ENCODE data around the gene OXSR1. TPM values are rescaled to one million over a fixed set of nuclear protein-coding genes. Genes with fewer than 3 reads are reported as not detected.

The OXSR1 gene
- total RNA-seq, 1 donor from 2014 or later, result 20.9 TPM

GRCh38 chr3:38120693-38121450 lies 44.5 kb upstream of the OXSR1 start:
- H3K36me3 ChIP-seq (ENCODE audit: control insufficient read depth in 3 of 3, insufficient read depth in 3 of 3, low read length in 3 of 3), result peaks cover 50 to 53% (median 52%) of the 10 kb centered on the region in 3 donors
- H3K9ac ChIP-seq (ENCODE audit: low read depth in 1 of 3, low read length in 3 of 3), result no peak overlapping the region
- H3K9me3 ChIP-seq (ENCODE audit: control insufficient read depth in 3 of 3, low read length in 3 of 3), result no peaks in the 10 kb centered on the region
- no peaks in the 10 kb centered on the region for H3K27me3 ChIP-seq (ENCODE audit: control insufficient read depth in 3 of 3, insufficient read depth in 3 of 3, low read length in 3 of 3)
- no peak overlapping the region for H3K4me3 ChIP-seq (ENCODE audit: low read length in 3 of 3)
- peaks cover 0 to 14% (median 10%) of the 10 kb centered on the region in 3 donors for H3K4me1 ChIP-seq (ENCODE audit: control insufficient read depth in 3 of 3, insufficient read depth in 3 of 3, low read length in 3 of 3)
- no peak overlapping the region for H3K27ac ChIP-seq (ENCODE audit: low read depth, low read length)

GRCh38 chr3:38121451-38121831 lies 43.9 kb upstream of the OXSR1 start:
- Histone ChIP-seq H3K4me1 (ENCODE audit: control insufficient read depth in 3 of 3, insufficient read depth in 3 of 3, low read length in 3 of 3) (peaks cover 0 to 14% (median 10%) of the 10 kb centered on the region in 3 donors), H3K9me3 (ENCODE audit: control insufficient read depth in 3 of 3, low read length in 3 of 3) (no peaks in the 10 kb centered on the region), H3K36me3 (ENCODE audit: control insufficient read depth in 3 of 3, insufficient read depth in 3 of 3, low read length in 3 of 3) (peaks cover 56 to 58% (median 58%) of the 10 kb centered on the region in 3 donors), H3K27ac (ENCODE audit: low read depth, low read length) (no peak overlapping the region), H3K9ac (ENCODE audit: low read depth in 1 of 3, low read length in 3 of 3) (no peak overlapping the region), H3K4me3 (ENCODE audit: low read length in 3 of 3) (no peak overlapping the region), H3K27me3 (ENCODE audit: control insufficient read depth in 3 of 3, insufficient read depth in 3 of 3, low read length in 3 of 3) (no peaks in the 10 kb centered on the region)

GRCh38 chr3:38121832-38122461 lies 43.4 kb upstream of the OXSR1 start:
- H3K9ac ChIP-seq (ENCODE audit: low read depth in 1 of 3, low read length in 3 of 3), result no peak overlapping the region
- no peaks in the 10 kb centered on the region for H3K27me3 ChIP-seq (ENCODE audit: control insufficient read depth in 3 of 3, insufficient read depth in 3 of 3, low read length in 3 of 3)
- H3K27ac ChIP-seq (ENCODE audit: low read depth, low read length), result no peak overlapping the region
- H3K4me1 ChIP-seq (ENCODE audit: control insufficient read depth in 3 of 3, insufficient read depth in 3 of 3, low read length in 3 of 3), result peaks cover 0 to 11% (median 10%) of the 10 kb centered on the region in 3 donors
- H3K4me3 ChIP-seq (ENCODE audit: low read length in 3 of 3), result no peak overlapping the region
- H3K9me3 ChIP-seq (ENCODE audit: control insufficient read depth in 3 of 3, low read length in 3 of 3), result no peaks in the 10 kb centered on the region
- H3K36me3 ChIP-seq (ENCODE audit: control insufficient read depth in 3 of 3, insufficient read depth in 3 of 3, low read length in 3 of 3), result peaks cover 60 to 64% (median 63%) of the 10 kb centered on the region in 3 donors

DNA sequence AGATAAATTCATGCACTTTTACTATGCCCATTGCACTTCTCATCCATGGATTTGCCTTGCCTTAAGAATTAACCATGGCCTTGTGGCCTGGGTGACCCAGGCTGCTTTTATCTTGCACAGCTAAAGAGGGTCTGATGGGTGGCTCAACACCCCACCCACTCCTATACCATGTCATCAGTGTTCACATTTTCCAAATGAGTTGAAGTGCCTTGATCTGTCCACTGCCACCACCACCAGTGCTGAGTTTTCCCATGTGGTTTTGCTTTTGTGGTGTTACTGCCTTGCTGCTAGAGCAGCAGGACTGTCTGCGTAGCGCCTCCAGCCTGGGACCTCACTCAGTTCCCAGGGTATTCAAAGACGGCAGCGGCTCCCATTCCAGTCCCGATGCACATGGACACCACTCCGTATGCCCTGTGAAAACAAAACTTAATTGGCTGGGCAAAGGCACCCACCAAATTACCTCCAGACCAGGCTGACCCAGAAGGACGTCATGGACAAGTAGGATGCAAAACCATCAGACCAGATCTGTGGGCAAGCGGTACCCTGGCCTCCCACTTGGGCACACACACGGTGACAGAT lies 42.5 kb upstream of the OXSR1 start:
- H3K9me3 ChIP-seq (ENCODE audit: control insufficient read depth in 3 of 3, low read length in 3 of 3), result no peaks in the 10 kb centered on the region
- no peak overlapping the region for H3K4me3 ChIP-seq (ENCODE audit: low read length in 3 of 3)
- H3K4me1 ChIP-seq (ENCODE audit: control insufficient read depth in 3 of 3, insufficient read depth in 3 of 3, low read length in 3 of 3), result peaks cover 0 to 4% (median 4%) of the 10 kb centered on the region in 3 donors
- H3K27me3 ChIP-seq (ENCODE audit: control insufficient read depth in 3 of 3, insufficient read depth in 3 of 3, low read length in 3 of 3), result no peaks in the 10 kb centered on the region
- no peak overlapping the region for H3K27ac ChIP-seq (ENCODE audit: low read depth, low read length)
- H3K36me3 ChIP-seq (ENCODE audit: control insufficient read depth in 3 of 3, insufficient read depth in 3 of 3, low read length in 3 of 3), result peaks cover 69 to 72% (median 72%) of the 10 kb centered on the region in 3 donors
- no peak overlapping the region for H3K9ac ChIP-seq (ENCODE audit: low read depth in 1 of 3, low read length in 3 of 3)

GRCh38 chr3:38124324-38125122 lies 40.8 kb upstream of the OXSR1 start:
- Histone ChIP-seq H3K4me3 (ENCODE audit: low read length in 3 of 3) (no peak overlapping the region), H3K4me1 (ENCODE audit: control insufficient read depth in 3 of 3, insufficient read depth in 3 of 3, low read length in 3 of 3) (no peaks in the 10 kb centered on the region), H3K36me3 (ENCODE audit: control insufficient read depth in 3 of 3, insufficient read depth in 3 of 3, low read length in 3 of 3) (peaks cover 80 to 86% (median 84%) of the 10 kb centered on the region in 3 donors), H3K27me3 (ENCODE audit: control insufficient read depth in 3 of 3, insufficient read depth in 3 of 3, low read length in 3 of 3) (no peaks in the 10 kb centered on the region), H3K27ac (ENCODE audit: low read depth, low read length) (no peak overlapping the region), H3K9ac (ENCODE audit: low read depth in 1 of 3, low read length in 3 of 3) (no peak overlapping the region), H3K9me3 (ENCODE audit: control insufficient read depth in 3 of 3, low read length in 3 of 3) (no peaks in the 10 kb centered on the region)

GRCh38 chr3:38125305-38126120 lies 39.8 kb upstream of the OXSR1 start:
- Histone ChIP-seq H3K27ac (ENCODE audit: low read depth, low read length) (no peak overlapping the region), H3K27me3 (ENCODE audit: control insufficient read depth in 3 of 3, insufficient read depth in 3 of 3, low read length in 3 of 3) (no peaks in the 10 kb centered on the region), H3K4me3 (ENCODE audit: low read length in 3 of 3) (no peak overlapping the region), H3K9ac (ENCODE audit: low read depth in 1 of 3, low read length in 3 of 3) (no peak overlapping the region), H3K4me1 (ENCODE audit: control insufficient read depth in 3 of 3, insufficient read depth in 3 of 3, low read length in 3 of 3) (peaks cover 0 to 3% (median 0%) of the 10 kb centered on the region in 3 donors), H3K36me3 (ENCODE audit: control insufficient read depth in 3 of 3, insufficient read depth in 3 of 3, low read length in 3 of 3) (peaks cover 81 to 88% (median 82%) of the 10 kb centered on the region in 3 donors), H3K9me3 (ENCODE audit: control insufficient read depth in 3 of 3, low read length in 3 of 3) (no peaks in the 10 kb centered on the region)

- no peak overlapping the region for H3K4me3 ChIP-seq (ENCODE audit: low read length in 3 of 3)
- H3K4me1 ChIP-seq (ENCODE audit: control insufficient read depth in 3 of 3, insufficient read depth in 3 of 3, low read length in 3 of 3), result peaks cover 0 to 8% (median 3%) of the 10 kb centered on the region in 3 donors
- no peaks in the 10 kb centered on the region for H3K27me3 ChIP-seq (ENCODE audit: control insufficient read depth in 3 of 3, insufficient read depth in 3 of 3, low read length in 3 of 3)
- peaks cover 78 to 88% (median 81%) of the 10 kb centered on the region in 3 donors for H3K36me3 ChIP-seq (ENCODE audit: control insufficient read depth in 3 of 3, insufficient read depth in 3 of 3, low read length in 3 of 3)
- H3K27ac ChIP-seq (ENCODE audit: low read depth, low read length), result no peak overlapping the region
- no peak overlapping the region for H3K9ac ChIP-seq (ENCODE audit: low read depth in 1 of 3, low read length in 3 of 3)
- no peaks in the 10 kb centered on the region for H3K9me3 ChIP-seq (ENCODE audit: control insufficient read depth in 3 of 3, low read length in 3 of 3)
Measured at GRCh38 chr3:38126121-38126892, 39.0 kb upstream of the OXSR1 start.

DNA sequence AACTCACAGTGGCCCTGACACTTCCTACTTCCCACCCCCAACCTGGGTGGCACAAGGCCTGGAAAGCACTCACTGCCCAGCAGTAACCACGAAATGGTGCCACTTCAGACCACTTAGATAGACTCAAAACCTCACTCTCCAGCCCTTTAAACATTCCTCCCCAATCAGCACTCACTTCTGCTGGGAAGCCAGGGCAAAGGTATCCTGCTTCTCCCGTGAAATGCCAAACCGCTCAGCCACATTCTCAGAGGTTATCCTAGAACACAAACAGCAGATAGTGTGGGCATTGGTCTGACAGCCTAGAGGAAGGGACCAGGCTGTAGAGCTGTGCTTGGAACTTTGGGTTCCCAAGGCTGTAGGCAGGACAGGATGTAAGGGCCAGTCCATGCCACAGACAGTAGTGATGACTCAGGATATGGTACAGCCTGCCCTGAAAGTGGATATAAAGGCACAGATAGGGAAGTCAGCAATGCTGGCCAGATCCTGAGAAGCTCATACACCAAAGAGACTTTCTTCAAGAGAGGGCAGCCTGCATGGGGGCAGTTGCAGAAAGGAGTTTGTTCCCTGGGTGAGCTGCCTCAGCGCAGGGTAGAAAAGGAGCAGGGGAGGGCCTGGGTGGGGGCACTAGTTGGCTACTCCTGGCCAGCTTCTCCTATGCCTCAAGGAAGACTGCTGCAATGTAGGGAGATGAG lies 37.6 kb upstream of the OXSR1 start:
- Histone ChIP-seq H3K9ac (ENCODE audit: low read depth in 1 of 3, low read length in 3 of 3) (no peak overlapping the region), H3K36me3 (ENCODE audit: control insufficient read depth in 3 of 3, insufficient read depth in 3 of 3, low read length in 3 of 3) (peaks cover 73 to 88% (median 80%) of the 10 kb centered on the region in 3 donors), H3K27ac (ENCODE audit: low read depth, low read length) (no peak overlapping the region), H3K9me3 (ENCODE audit: control insufficient read depth in 3 of 3, low read length in 3 of 3) (no peaks in the 10 kb centered on the region), H3K4me1 (ENCODE audit: control insufficient read depth in 3 of 3, insufficient read depth in 3 of 3, low read length in 3 of 3) (peaks cover 0 to 8% (median 3%) of the 10 kb centered on the region in 3 donors), H3K4me3 (ENCODE audit: low read length in 3 of 3) (no peak overlapping the region), H3K27me3 (ENCODE audit: control insufficient read depth in 3 of 3, insufficient read depth in 3 of 3, low read length in 3 of 3) (no peaks in the 10 kb centered on the region)
